Thyroid gland (tissue), 4 donors: ENCODE results near the gene PPIE. TPM values are rescaled to one million over a fixed set of nuclear protein-coding genes. Genes with fewer than 3 reads are reported as not detected.
"Not testable (repeated sequence)": the region's sequence is repeated elsewhere in the genome, so short reads cannot be mapped to it uniquely, and the experiment has no call there.

Source experiments
- DNase-seq, 2 donors: peaks; one replicate each; pipeline ENCODE4 v3.0.0-alpha.2; 2019
- H3K27ac ChIP-seq, 3 donors: fragments of 200-600 bp; sonication (generic); 1 replicate in 2 of 3; 2 replicates in 1 of 3; pipeline ENCODE4 v1.5.1; 2016 to 2019; ENCODE audit warnings: mild to moderate bottlenecking in 1 of 3, moderate library complexity in 1 of 3
- H3K27me3 ChIP-seq: fragments of 200-600 bp; sonication (generic); one replicate; pipeline ENCODE4 v1.5.1; 2019
- H3K36me3 ChIP-seq, 2 donors: fragments of 200-600 bp; sonication (generic); one replicate each; pipeline ENCODE4 v1.5.1; 2016 to 2019
- H3K4me1 ChIP-seq, 2 donors: fragments of 200-600 bp; sonication (generic); one replicate each; pipeline ENCODE4 v1.5.1; 2017 to 2019
- H3K4me3 ChIP-seq, 3 donors: fragments of 200-600 bp; sonication (generic); replicated peaks in 1 of 3; 1 replicate in 2 of 3; 2 replicates in 1 of 3; pipeline ENCODE4 v1.5.1; 2016; ENCODE audit warnings: mild to moderate bottlenecking in 1 of 3
- H3K9me3 ChIP-seq: fragments of 200-600 bp; sonication (generic); one replicate; pipeline ENCODE4 v1.5.1; 2017
- POLR2A ChIP-seq, 2 donors: fragments of 450-650 bp; IDR thresholded peaks; one replicate each; pipeline ENCODE4 v1.6.1; 2017; ENCODE audit warnings: antibody characterized with exemption in 2 of 2, mild to moderate bottlenecking in 2 of 2, moderate library complexity in 1 of 2
- WGBS, 2 donors: methylation state at CpG; one replicate each; pipeline ENCODE4 v1.1.5; 2017; 5-methylcytosine and 5-hydroxymethylcytosine counted together
- intact Hi-C: fragments of 100-400 bp; cut with DNase I; formaldehyde crosslinking; loops from one replicate; pipeline ENCODE4 v1.15.1; 2023
- total RNA-seq, 4 donors: library from RNA; depleted of rRNA; stranded (reverse); fragments of >200 nt; gene quantifications; one replicate each; pipeline ENCODE4 v1.2.3, GENCODE V29; 2016
- TF ChIP-seq, protein P1 (sequence below), 6 experiments: fragments of 200-600 bp in 3 of 6; fragments of 450-650 bp in 3 of 6; sonication (generic) in 3 of 6; IDR thresholded peaks; one replicate each; pipeline ENCODE4 v1.5.1; 2016 to 2019; ENCODE audit warnings: antibody characterized with exemption in 6 of 6, mild to moderate bottlenecking in 2 of 6, inconsistent platforms in 1 of 6, moderate library complexity in 1 of 6

The PPIE gene
- total RNA-seq, 4 donors from 2014 or later, result 47.1 to 52.7 (median 50.9) TPM

DNA sequence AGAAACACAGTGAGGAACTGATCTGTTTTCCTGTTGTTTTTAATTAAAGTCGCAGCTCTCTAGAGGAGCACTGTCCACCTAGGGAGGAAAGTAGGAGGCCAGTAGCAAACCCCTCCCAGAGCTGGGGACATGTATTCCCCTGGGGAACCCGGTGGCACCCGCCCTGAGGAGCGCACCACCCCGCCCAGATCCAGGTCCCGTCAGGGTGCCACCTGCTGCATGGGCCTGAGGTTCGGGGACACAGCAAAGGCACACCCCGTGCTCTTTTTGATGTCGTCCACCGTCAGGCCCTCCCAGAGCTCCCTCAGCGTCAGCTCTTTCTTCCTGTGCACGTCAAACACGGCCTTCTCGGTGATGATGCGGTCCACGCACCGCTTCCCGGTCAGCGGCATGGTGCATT lies 30.8 kb downstream of the PPIE start:
- H3K27ac ChIP-seq, H3K27me3 ChIP-seq, H3K9me3 ChIP-seq, intact Hi-C loops, H3K4me3 ChIP-seq, H3K36me3 ChIP-seq, H3K4me1 ChIP-seq, DNase-seq: not testable (repeated sequence)
- 79 to 82% methylated on average over 11 to 16 of the region's 19 CpGs for WGBS, 2 donors

DNA sequence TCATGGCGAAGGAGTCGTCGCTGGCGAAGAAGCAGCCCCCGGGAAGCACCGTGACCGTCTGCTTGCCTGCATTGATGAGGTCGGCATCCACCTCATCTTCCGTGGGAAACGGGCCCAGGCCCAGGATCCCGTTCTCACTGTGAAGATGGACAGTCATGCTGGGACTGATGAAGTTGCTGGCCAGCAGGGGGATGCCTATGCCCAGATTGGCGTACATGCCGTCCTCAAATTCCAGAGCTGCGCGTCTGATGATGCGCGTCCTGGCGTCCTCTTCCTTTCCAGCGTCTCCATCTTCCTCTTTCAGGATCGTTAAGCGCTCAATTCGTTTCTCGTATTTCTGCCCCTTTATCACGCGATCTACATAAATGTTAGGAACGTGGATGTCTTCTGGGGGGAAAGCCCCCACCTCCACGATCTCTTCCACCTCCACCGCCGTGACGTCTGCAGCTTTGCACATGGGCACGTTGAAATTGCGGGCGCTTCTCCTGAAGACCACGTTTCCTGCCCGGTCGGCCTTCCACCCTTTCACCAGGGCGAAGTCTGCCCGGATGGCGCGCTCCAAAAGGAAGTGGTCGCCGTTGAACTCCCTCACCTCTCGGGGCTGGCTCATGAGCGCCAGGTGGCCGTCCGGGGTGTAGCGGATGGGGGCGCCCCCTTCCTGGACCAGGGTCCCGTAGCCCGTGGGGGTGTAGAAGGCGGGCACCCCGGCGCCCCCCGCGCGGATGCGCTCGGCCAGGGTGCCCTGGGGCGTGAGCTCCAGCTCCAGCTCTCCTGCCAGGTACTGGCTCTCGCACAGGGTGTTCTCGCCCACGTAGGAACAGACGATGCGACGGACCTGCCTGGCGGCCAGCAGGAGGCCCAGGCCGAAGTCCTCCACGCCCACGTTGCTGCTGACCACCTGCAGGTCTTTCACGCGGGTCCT lies 31.7 kb downstream of the PPIE start:
- H3K9me3 ChIP-seq, H3K36me3 ChIP-seq, H3K27ac ChIP-seq, H3K4me3 ChIP-seq, intact Hi-C loops, H3K4me1 ChIP-seq, H3K27me3 ChIP-seq, DNase-seq: not testable (repeated sequence)
- WGBS, 2 donors, result 20 to 23% methylated on average over 21 to 24 of the region's 71 CpGs

DNA sequence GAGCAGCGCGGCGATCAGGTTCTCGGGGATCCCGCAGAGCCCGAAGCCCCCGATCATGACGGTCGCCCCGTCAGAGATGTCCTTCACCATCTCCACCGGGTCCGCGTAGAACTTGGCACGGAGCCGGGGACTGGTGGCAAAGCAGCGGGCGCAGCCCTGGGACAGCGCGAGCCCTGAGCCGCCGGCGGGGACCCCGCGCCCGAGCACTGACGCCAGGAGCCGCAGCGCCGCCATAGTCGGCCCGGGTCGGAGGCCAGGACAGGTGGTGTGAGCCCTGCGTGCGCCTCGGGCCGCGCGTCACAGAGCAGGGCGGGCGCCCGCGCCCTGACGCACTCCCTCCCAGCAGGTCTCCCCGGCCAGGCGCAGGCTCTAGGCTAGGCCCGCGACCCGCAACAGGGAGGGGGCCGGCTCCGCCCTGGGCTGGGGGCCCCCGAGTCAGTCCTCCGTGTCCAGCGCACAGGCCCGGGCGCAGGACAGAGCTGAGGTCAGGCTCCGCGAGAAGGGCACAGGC lies 32.4 kb downstream of the PPIE start, which contains the start of gene OXCT2:
TSS of gene OXCT2 (minus strand) at position 327 of the 511 bp plus-strand sequence. CDS start at position 234, 93 bp downstream.
- intact Hi-C loops, H3K9me3 ChIP-seq, H3K36me3 ChIP-seq, H3K27me3 ChIP-seq, H3K27ac ChIP-seq, H3K4me1 ChIP-seq, H3K4me3 ChIP-seq: not testable (repeated sequence)
- DNase-seq, result peak in 1 of 2 donors; percentile 24
- no CpG with 5 or more reads among the region's 57 CpGs for WGBS, 2 donors

DNA sequence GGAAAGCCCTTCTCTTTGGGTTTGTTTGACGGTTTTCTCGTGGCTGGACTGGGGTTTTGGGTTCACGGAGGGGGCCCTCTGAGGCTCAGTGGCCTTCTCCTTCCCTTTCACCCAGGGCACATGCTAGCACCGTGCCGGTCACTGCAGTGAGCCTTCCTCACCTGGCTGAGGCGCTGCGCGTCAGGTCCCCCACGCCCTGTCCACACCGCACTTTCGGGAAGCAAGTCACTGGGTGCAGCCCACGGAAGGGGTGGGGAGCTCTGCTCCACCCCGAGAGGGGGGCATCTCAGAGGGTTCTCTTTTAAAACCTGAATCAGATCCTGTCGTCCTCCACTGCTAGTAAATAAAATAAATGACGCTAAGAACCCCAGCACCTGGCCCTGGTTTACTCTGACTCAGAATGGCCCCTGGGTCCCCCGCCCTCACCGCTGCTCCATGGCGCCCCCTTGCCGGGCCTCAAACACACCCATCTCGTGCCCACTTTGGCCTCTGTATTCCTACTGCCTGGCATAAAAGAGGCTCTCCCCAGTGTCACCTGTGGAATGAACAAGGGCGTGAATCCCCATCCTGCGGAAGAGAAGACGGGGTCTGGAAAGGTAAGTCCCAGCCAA lies 34.8 kb downstream of the PPIE start:
- H3K4me1 ChIP-seq, DNase-seq, H3K36me3 ChIP-seq, H3K27me3 ChIP-seq, H3K9me3 ChIP-seq, H3K27ac ChIP-seq, intact Hi-C loops, H3K4me3 ChIP-seq: not testable (repeated sequence)
- no CpG with 5 or more reads among the region's 23 CpGs for WGBS, 2 donors

- H3K36me3 ChIP-seq, DNase-seq, H3K9me3 ChIP-seq, H3K4me3 ChIP-seq, H3K27me3 ChIP-seq, intact Hi-C loops, H3K4me1 ChIP-seq, H3K27ac ChIP-seq: not testable (repeated sequence)
- WGBS, 2 donors, result 80 to 92% methylated on average over 2 to 8 of the region's 11 CpGs
Measured at GRCh38 chr1:39775141-39775540, 36.5 kb downstream of the PPIE start.

- H3K27ac ChIP-seq, H3K27me3 ChIP-seq, H3K4me3 ChIP-seq, DNase-seq, H3K4me1 ChIP-seq, H3K9me3 ChIP-seq, intact Hi-C loops, H3K36me3 ChIP-seq: not testable (repeated sequence)
- 84 to 89% methylated on average over 12 to 13 of the region's 20 CpGs for WGBS, 2 donors
Measured at GRCh38 chr1:39775676-39776399, 37.2 kb downstream of the PPIE start.

DNA sequence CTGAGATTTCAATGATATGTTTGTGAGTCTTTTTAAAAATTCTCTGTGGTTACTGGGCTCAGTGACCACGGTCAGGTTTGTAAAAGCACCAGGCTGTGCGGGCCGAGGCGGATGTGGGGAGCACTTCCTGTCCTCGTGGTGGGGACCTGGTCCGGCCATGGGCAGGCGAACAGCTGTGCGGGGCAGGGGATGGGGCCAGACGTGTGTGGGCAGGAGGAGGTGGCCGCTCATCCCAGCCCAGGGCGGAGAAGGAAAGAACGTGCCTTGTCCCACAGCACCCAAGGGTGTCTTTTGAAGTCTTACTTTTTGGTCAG lies 37.7 kb downstream of the PPIE start:
- Histone ChIP-seq H3K4me1 (no peaks in the 10 kb centered on the region), H3K27me3 (no peaks in the 10 kb centered on the region), H3K27ac (no peak overlapping the region), H3K4me3 (no peak overlapping the region), H3K9me3 (no peaks in the 10 kb centered on the region), H3K36me3 (no peaks in the 10 kb centered on the region)
- WGBS, 2 donors, result 89 to 90% methylated on average over 12 of the region's 12 CpGs
- intact Hi-C loops, result no loop called here
- TF ChIP-seq, protein P1, sequence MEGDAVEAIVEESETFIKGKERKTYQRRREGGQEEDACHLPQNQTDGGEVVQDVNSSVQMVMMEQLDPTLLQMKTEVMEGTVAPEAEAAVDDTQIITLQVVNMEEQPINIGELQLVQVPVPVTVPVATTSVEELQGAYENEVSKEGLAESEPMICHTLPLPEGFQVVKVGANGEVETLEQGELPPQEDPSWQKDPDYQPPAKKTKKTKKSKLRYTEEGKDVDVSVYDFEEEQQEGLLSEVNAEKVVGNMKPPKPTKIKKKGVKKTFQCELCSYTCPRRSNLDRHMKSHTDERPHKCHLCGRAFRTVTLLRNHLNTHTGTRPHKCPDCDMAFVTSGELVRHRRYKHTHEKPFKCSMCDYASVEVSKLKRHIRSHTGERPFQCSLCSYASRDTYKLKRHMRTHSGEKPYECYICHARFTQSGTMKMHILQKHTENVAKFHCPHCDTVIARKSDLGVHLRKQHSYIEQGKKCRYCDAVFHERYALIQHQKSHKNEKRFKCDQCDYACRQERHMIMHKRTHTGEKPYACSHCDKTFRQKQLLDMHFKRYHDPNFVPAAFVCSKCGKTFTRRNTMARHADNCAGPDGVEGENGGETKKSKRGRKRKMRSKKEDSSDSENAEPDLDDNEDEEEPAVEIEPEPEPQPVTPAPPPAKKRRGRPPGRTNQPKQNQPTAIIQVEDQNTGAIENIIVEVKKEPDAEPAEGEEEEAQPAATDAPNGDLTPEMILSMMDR (IDR thresholded peaks at IDR 0.05), result no peak
- TF ChIP-seq POLR2A (IDR thresholded peaks at IDR 0.05), result no peak
- no peak for DNase-seq

DNA sequence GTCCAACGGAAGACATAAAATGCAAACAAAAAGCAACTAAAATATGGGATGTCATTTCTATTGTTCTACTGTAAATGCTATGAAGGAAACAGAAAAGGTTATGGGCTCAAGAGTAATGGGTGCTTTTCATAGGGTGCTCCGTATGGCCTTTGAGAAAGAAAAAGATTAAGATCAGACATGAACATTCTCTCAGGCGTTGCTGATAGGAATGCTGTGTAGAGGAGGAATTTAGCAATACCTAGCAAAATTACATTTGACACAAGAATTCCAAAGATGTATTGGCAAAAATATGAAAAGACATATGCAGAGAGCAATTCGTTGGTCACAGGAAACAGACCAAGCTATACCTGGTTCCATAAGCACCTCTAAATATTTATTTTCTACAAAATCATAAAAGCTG lies 38.2 kb downstream of the PPIE start:
- Histone ChIP-seq H3K27me3 (no peaks in the 10 kb centered on the region), H3K27ac (no peak overlapping the region), H3K4me1 (no peaks in the 10 kb centered on the region), H3K9me3 (no peaks in the 10 kb centered on the region), H3K36me3 (no peaks in the 10 kb centered on the region), H3K4me3 (no peak overlapping the region)
- no peak for TF ChIP-seq POLR2A (IDR thresholded peaks at IDR 0.05)
- TF ChIP-seq, protein P1 (IDR thresholded peaks at IDR 0.05), result no peak
- WGBS, 2 donors, result 83 to 90% methylated on average over 4 of the region's 4 CpGs
- DNase-seq, result no peak
- intact Hi-C loops, result no loop called here
